GM18951 (cell line): Measurements from ENCODE around the gene STK32C.

ENCODE experiments used
- POLR2A ChIP-seq: IDR thresholded peaks from 4 replicates; pipeline ENCODE4 v1.6.1; 2011; ENCODE audit warnings: mild to moderate bottlenecking; ENCODE audit not compliant: insufficient read length, insufficient read depth; ENCODE audit errors: extremely low read depth
- in situ Hi-C: fragments of 300-500 bp; cut with MboI; formaldehyde crosslinking; loops from one replicate; pipeline ENCODE4 v1.12.0; 2022; ENCODE audit warnings: low sequenced_read_pairs, mixed read lengths, inconsistent platforms; ENCODE audit not compliant: unreplicated experiment

Gene STK32C

DNA sequence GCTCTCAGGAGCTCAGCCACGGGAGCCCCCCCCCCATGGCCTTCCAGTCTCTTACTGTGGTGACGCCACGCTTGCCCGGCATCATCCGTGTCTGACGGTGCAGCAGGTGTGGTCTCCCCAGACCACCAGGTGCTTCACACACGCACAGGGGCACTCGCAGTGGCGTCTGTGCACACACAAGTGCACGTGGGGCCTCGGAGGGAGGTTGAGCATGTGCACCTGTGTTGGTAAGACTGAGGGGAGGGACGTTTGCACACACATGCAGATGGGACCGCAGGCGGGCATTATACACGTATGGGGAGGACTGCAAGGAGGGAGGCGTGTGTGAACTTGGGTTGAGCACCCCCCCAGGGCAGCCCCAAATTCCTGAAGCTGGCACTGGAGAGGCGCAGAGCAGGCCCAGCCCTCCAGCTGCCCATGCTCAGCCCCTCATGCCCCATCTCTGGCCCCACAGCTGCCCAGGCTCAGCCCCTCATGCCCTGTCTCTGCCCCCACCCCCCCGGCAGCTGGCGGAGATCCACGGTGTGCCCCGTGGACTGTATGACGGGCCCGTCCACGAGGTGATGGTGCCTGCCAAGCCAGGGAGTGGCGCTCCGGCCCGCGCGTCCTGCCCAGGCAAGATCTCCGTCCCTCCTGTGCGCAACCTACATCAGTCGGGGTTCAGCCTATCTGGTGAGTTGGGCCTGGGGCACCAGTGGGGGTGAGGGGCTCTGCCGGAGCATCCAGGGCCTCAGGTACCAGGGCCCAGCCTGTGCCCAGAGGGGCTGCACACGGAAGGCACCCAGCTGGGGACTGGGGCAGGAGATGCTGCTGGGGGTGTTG is 104.3 kb downstream of the STK32C start:
- in situ Hi-C loops, result no loop called here
- no peak for TF ChIP-seq POLR2A

DNA sequence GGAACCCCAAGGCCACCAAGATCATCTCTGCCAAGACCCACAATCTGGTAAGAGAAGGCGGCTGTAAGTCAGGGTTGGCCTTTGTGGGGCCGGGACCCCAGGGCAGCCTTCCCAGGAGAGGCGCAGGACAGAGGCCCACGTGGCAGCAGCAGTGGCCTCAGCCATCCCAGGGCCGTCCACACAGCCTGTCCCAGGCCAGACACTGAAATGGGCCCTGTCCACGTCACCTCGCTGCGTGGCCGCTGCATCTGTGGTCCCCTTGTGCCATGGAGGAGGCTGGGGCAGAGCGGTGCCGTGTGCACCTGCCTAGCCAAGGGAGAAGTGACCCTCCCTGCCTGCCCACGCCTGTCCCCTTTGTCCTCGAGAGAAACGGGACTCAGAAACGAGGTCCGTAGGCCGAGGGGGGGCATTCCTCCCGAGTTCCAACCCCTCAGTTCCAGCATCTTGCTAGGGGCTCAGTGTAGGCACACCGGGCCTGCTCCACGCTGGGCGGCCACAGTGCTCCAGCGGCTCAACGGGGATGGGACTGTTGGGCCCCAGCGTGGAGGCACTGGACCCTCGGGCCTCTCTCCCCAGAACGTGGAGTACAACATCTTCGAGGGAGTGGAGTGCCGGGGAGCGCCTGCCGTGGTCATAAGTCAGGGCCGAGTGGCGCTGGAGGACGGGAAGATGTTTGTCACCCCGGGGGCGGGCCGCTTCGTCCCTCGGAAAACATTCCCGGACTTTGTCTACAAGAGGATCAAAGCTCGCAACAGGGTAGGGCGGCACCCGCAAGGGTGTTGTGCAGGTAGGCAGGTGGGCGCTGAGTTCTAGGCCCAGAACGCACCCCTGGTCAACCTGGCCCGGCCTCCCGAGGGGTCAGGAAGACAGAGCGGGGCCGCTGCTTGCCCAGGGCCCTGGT is 105.4 kb downstream of the STK32C start:
- TF ChIP-seq POLR2A, result no peak
- in situ Hi-C loops, result no loop called here

DNA sequence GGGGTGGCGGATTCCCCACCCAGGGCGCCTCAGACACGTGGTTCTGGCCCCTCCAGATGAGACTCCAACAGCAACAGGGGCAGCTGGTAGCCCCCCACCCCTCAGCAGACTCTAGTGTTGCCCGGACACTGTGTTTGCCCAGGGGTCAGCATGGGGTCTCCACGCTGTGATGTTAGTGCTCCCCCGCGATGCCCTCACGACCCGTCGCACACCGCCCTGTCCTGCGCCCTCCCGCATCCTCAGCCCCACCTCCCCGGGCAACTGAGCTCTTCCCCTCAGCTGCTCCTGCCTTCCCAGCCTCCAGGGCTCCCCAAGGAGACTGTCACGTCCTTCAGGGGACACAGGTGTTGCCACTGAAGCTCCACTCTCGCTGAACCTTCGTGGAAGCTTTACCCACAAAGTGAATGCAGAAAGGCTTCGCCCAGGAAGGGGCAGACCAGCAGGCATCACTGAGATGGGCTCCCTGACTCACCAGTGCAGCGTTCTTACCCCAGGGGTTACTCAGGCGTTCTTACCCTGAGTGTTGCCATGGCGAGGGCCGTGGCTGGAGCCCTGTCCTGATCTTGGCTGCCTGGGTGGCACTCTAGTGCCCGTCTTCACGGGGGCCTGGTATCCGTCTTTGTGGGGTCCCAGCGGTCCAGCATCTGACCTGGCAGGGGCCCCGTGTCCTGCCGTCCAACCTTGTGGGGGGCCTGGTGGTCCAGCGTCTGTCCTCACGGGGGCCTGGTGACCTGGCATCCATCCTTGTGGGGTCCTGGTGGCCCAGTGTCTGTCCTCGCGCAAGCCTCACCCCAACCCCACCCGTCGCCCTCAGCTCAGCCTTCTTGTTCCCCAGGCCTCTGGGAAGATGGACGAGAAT is 106.4 kb downstream of the STK32C start:
- TF ChIP-seq POLR2A, result no peak
- in situ Hi-C loops, result no loop called here

DNA sequence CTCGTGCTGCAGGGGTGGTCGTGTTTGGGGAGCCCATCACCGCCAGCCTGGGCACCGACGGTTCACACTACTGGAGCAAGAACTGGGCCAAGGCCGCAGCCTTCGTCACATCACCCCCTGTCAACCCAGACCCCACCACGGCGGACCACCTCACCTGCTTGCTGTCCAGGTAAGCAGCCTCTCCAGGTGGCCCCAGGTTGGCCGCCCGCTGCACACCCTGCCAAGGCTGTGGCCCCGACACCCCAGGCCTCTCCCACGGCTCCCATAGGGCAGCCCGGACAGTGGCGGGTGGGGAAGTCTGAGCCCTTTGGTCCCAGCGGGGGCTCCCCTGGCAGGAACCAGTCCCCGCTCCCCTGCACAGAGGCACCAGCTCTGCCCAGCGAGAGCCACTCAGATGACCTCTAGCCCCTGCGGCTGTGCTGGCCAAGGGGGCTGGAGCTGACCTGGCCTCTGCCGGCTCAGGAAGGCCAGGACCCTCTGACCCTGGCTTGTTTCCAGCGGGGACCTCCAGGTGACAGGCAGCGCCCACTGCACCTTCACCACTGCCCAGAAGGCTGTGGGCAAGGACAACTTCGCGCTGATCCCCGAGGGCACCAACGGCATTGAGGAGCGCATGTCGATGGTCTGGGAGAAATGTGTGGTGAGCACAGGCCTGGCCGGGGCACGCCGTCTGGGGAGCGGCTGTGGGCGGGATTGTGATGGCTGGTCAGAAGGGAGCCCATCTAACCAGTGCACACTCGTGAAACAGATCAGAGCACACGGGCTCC is 107.2 kb downstream of the STK32C start:
- TF ChIP-seq POLR2A, result no peak
- in situ Hi-C loops, result no loop called here

DNA sequence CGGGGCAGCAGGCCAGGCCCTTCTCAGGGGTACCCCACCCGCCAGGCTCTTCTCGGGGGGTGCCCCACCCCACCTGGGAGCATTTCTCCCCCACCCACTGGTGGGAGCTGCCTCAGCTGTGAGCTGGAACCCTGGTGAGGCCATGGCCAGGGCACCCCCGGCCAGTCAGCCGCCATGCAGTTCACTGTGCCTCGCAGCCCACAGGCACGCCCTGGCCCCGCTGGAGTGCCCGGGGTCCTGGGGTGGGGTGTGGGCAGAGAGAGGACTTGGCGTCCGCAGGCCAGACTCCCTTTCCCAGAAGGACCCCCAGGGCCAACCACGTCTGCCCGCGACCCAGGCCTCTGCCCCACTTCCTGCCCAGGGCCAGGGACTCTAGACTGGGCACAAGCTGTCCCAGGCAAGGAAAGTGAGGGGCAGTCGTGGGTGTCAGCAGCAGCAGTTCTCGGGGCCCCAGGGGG is 107.9 kb downstream of the STK32C start:
- no peak for TF ChIP-seq POLR2A
- in situ Hi-C loops, result no loop called here

DNA sequence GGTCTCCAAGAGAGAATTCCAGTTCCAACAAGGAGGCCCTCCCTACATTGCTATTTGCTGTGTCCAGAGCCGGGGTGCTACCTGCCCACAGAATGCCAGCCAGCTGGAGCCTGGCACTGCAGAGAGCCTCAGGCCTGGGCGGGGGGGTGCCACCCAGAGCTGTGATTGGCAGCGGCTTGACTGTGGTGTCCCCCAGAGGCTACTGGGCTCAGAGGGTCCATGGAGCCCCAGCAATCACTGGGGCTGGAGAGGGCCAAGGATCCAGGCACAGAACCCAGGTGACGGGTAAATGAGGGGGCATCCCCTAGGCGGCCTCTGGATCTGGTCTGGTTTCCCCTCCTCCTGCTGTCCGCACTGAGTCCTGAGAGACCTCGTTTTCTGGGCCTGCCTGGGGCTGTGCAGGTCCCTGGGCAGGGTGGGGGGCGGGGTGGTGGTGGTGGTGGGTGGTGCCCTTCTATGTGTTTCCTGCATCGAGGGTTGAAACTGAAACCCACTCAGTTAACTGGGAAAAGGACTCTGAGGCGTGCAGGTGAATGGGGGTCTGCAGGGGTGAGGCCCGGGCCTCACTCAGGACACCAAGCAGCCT is 108.4 kb downstream of the STK32C start:
- TF ChIP-seq POLR2A, result no peak
- in situ Hi-C loops, result no loop called here

DNA sequence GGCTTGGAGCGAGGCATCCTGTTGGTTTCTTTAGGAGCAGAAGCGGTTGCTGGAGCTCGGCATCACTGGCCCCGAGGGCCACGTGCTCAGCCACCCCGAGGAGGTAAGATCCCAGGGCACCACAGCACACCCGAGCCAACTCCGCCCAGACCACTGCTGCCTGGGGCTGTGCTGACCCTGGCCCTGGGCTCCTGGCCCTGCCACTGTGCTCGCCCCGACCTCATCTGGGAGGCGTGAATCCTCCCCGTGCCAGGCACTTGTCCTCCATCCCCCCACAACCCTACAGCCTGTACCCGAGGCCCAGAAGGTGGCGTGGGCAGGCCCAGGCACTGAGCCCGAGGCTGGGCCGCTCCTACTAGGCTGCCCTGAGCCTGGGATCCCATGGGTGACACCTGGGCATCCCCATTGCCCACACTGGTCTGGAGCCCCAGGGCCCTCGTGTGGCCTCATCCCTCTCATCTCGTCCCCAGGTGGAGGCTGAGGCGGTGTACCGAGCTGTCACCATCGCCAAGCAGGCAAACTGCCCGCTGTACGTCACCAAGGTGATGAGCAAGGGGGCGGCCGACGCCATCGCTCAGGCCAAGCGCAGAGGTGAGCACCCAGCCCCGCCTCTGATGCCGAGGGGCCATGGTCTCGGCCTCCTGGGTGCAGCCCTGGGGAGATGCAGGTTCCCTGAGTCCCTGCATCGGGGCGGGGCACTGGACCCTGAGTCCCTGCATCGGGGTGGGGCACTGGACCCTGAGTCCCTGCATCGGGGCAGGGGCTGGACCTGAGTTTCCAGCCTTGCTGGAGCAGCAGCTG is 109.2 kb downstream of the STK32C start:
- TF ChIP-seq POLR2A, result no peak
- in situ Hi-C loops, result no loop called here

DNA sequence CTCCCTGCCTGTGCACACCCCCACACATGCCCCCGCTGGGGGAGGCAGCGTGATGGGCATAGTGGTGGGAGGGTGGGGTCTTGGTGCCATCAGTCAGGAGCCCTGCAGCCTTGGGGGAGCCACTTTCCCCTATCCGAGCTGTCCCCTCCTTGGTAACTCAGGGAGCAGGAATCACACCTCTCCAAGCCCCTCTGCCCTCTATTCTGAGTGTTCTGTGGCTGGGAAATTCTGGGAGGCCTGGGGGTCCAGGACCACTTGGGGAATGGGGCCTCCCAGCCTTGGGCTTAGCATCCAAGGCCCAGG is 109.7 kb downstream of the STK32C start:
- TF ChIP-seq POLR2A, result no peak
- in situ Hi-C loops, result no loop called here

DNA sequence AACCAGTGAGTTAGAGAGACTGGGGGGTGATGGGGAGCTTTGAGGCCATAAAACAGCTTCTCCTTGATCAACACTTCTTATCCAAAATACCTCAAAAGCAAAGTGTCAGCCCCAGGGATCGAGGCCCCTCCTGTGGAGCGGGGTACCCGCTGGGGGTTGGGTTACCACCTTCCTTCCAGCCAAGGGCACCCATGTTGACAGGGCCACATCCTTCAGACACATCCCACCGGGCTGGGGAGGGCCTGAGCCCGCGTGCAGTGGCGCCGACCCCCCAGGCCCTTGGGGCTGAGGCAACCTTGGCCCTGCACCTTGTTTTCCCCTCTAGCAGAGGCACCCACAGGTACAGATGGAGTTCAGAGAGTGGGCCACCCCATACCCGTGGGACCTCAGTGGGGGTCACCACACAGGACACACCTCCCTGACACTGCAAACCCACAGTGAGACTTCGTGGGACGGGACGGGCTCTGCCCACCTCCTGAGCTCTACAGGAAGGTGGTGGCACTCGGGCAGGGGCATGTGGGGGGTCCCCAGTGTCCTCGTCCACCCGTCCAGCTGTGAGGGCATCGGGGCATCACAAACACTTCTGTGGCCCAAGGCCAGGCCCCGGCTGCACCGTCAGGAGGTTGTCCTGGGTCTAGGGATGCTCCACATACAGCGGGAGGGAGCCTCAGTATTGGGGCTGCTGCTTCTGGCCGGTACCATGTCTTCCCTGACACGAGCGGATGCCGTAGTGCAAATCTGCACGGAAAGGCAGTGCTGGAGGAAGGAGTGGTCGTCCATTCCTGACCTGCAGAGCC is 110.3 kb downstream of the STK32C start:
- TF ChIP-seq POLR2A, result no peak
- in situ Hi-C loops, result no loop called here

DNA sequence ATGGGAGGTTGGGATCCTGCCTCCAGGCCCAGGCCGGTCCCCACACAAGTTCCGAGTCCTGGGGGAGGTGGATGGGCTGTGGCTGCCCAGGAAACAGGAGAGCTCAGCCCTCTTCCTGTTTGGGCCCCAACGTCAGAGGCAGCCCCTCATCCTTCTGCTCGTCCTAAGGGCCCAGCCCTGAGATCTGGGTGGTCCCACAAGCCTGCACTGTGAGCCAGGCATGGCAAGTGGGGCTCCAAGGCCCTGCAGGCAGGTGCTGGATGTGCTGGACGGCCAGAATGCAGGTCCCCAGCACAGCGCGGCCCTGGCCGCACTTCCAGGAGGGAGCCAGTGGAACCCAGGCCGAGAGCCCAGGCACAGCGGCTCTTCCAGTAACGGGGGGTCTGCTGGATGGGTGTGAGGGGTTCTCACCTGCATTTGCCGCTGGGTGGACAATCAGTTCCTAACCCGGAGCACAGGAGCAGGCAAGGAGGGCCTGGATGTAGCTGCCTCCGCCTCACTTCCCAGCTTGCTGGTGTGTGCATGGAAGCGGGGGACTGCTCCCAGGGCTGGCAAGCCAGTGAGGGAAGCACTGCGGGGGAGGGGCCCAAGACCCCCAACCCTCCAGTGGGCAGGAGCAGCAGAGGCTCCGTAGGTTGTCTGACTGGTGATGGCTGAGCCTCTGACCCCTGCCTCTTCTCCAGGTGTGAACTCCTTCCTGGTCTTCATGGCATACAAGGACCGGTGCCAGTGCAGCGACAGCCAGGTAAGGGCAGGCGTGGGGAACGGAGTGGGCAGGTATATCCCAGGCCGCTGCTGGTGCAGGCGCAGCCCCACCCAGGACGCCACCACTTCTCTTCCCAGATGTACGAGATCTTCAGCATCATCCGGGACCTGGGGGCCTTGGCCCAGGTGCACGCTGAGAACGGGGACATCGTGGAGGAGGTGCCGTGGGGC is 111.3 kb downstream of the STK32C start:
- TF ChIP-seq POLR2A, result no peak
- in situ Hi-C loops, result no loop called here
